GM12873 (cell line): ENCODE data around the gene SPART.

Experiments
- TF ChIP-seq, protein P1 (sequence below): IDR thresholded peaks from 2 replicates; pipeline ENCODE4 v1.5.1; 2012; ENCODE audit warnings: low read depth, mild to moderate bottlenecking, moderate library complexity, low read length, control low read depth; ENCODE audit not compliant: insufficient read depth; ENCODE audit errors: missing control alignments

The SPART gene

DNA sequence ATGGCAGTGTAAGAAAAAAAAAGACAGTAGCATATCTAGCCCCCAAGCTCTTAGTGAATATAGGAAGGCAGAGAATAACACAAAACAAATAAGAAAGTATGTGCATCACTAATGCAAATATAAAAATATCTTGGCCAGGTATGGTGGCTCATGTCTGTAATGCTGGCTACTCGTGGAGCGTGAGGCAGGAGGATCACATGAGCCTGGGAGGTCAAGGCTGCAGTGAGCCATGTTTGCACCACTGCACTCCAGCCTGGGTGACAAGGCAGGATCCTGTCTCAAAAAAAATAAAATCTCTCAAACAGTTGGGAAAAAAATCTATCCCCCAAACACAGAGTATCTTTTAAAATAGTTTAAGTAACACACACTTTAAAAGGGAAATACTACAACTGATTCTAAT is 17.4 kb downstream of the SPART start:
- TF ChIP-seq, protein P1, sequence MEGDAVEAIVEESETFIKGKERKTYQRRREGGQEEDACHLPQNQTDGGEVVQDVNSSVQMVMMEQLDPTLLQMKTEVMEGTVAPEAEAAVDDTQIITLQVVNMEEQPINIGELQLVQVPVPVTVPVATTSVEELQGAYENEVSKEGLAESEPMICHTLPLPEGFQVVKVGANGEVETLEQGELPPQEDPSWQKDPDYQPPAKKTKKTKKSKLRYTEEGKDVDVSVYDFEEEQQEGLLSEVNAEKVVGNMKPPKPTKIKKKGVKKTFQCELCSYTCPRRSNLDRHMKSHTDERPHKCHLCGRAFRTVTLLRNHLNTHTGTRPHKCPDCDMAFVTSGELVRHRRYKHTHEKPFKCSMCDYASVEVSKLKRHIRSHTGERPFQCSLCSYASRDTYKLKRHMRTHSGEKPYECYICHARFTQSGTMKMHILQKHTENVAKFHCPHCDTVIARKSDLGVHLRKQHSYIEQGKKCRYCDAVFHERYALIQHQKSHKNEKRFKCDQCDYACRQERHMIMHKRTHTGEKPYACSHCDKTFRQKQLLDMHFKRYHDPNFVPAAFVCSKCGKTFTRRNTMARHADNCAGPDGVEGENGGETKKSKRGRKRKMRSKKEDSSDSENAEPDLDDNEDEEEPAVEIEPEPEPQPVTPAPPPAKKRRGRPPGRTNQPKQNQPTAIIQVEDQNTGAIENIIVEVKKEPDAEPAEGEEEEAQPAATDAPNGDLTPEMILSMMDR = no peak

DNA sequence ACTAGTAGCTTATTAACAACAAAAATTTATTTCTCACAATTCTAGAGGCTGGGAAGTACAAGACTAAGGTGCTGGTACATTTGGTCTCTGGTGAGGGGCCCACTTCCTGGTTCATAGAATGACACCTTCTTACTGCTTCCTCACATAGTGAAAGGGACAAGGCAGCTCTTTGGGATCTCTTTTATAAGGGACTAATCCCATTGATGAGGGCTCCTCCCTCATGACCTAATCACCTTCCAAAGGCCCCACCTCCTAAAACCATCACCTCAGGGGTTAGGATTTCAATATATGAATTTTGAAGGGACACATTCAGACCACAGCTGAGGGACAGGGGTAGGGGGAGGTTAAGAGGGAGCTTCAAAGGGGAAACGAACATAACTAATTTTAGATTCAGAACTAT is 20.3 kb downstream of the SPART start:
- TF ChIP-seq, protein P1 = no peak

DNA sequence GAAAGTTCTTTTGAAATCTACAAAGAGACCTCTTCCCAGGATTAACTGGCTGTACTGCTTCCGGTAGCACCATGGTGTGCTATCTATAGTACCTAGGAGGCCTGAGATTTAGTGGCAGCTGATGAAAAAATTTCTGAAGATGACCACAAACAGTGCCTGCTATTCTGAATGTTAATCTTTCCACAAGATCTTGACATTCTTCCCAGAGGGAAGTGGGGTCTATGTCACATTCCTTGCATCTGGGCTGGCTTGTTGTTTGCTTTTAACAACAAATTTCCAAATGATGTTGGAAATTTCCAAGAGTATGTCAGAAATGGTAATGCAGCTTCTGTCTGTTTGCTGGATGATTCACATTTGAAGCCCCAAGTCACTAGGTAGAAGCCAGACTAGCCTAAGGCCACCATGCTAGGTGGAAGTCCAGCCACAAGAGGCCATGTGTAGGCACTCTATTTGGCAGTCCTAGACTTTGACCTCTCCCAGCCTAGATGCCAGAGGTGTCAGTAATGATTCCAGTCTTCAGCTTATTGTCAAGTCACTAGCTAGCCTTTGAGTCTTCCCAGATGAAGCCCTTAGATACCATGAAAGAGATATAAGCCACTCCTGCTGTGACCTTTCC is 22.1 kb downstream of the SPART start:
- TF ChIP-seq, protein P1 = no peak

DNA sequence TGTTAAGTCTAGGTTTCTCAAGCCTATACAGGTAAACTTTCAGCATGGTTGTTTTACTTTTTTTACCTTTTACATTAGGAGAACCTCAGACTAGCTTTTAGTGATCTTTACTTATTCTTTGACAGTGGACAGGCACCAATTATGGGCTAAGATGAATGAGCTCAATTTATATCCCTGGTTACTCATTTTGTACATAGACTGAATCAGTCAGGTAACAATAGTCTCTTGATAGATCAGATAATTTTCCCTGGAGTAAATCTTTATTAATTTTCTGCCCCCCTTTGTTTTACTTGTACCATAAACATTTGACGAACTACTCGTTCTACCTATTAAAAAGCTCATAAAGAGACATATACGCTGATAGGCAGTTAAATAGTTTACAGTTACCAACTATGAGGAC is 22.8 kb downstream of the SPART start:
- TF ChIP-seq, protein P1 = no peak

DNA sequence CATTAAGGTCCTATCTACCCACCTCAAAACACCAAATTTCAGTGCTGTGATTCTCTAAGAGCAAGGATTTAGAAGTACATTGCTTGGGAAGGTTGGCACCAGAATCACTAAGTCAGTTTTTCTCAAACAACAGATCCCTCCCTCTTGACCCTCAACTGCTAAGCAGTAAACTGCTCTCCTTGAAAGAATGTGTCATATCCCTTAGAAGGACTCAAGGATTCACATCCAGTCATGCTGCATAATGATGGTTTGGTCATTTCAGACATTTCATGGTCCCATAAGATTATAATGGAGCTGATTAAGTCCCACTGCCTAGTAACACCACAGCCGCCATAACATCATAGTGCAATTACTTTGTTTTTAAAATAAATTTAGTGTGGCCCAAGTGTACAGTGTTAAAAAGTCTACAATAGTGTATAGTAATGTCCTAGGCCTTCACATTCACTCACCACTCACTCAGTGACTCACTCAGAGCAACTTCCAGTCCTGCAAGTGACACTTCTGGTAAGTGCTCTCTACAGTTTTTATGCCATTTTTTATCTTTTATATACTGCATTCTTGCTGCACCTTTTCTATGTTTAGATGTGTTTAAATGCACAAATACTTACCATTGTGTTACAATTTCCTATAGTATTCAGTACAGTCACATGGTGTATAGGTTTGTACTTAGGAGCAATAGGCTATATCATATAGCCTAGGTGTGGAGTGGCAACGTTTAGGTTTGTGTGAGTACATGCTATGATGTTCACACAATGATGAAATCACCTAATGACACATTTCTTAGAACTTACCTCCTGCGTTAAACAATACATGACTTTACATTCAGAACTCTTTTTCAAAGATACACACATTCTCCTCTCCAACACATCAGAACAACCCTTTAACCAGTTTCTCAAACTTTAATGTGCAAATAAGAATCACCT is 32.9 kb downstream of the SPART start:
- TF ChIP-seq, protein P1 = no peak

DNA sequence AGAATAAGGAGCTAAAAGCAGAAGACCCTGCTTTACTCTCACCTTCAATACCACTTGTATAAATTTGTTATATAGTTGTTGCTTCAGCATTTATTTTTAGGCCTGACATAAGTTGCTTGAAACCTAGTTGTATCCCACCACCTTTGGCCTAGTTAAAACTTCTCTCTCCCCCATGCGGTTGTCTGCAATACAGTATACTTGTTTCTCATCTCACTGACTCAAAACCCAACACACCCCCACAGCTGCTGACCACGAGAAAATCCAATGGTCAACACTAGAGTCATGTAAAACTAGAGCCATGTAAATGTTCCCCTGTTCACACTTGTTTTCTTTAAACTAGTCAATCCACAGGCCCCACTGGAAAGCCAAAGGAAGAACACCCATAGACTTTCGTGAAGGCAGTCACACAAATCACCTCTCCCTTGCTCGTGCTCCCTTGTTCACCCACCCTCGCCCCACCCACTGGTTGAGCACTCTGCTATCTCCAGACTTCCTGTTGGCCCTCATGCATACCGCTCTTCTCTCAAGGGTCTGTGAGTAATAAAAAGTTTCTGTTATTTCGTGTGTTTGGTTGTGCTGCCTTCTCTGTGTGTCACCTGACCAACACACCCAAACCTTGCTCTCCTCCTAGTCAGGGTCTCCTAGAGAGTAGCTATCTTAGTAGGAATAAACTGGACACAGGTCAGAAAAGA is 35.6 kb downstream of the SPART start:
- TF ChIP-seq, protein P1 = no peak

DNA sequence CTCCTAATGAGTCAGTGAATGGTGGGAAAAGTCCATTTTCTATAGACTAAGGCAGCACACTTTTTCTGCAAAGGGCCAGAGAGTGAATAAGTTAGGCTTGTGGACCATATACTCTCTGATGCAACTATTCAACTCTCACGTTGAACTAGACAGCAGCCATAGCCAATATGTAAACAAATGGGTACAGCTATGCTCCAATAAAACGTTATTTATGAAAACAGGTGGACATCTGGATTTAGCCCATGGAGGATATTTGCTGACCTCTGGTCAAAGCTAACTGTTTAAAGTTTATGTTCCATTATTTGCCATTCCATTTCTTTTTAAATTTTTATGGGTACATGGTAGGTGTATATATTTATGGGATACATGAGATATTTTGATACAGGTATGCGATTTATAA is 43.9 kb downstream of the SPART start:
- TF ChIP-seq, protein P1 = no peak
